Activated T-helper 9 cell treated with anti-CD3 and anti-CD28 coated beads, Interleukin-2, amount 50 U/mL, for 16 hours (primary cell): Measurements from ENCODE around the gene ARL1.
"Not testable (repeated sequence)": the region's sequence is repeated elsewhere in the genome, so short reads cannot be mapped to it uniquely, and the experiment has no call there.

Experiments
- DNase-seq: peaks from one replicate; pipeline ENCODE4 v3.0.0-alpha.2; 2020; ENCODE audit warnings: low read depth

Gene ARL1

DNA sequence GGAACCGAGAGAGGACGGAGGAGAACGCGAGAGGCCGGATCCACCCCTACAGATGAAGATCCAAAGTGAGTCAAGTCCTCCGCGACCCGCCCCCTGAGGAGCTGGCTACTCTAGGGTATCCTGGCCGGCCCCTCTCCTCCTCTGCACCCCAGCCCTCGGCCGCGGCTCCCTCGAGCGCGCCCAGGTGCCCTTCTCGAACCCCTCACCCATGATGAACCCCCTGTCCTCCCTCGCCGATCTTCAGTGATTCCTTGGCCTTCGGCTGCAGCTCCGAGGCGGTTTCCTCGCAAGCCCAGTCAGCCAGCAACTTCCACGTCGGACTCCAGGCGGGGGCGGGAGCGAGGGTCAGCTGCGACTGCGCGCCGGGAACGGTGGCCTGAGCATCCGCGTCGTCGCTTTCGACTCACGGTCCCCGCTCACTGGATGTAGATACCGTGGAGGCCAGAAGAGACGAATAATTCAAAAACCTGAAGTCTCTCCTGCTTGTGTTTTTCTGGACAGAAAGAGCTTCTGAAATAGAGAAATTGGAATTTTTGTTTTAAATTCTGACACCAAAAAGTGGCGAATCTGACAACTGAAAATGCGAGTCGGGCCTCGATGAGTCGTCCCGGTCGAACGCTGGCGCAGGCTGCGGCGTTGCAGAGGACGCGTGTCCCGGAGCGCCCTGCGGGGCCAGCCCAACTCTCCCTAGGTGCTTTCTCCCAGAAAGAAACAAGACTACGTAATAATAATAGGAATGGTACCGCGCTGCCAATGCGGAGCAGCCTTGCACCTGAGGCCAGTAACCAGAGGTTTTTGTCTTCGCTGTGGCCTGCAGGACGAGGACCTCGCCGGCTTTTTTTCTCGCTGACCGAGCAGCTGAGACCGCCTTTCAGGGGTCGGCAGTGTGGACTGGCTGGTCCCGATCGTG lies at the start of gene ARL1:
Gene ARL1 (minus strand): TSS at position 337 of the 910 bp plus-strand sequence. CDS start 127 bp downstream, at position 210.
- peak; percentile 73 for DNase-seq

DNA sequence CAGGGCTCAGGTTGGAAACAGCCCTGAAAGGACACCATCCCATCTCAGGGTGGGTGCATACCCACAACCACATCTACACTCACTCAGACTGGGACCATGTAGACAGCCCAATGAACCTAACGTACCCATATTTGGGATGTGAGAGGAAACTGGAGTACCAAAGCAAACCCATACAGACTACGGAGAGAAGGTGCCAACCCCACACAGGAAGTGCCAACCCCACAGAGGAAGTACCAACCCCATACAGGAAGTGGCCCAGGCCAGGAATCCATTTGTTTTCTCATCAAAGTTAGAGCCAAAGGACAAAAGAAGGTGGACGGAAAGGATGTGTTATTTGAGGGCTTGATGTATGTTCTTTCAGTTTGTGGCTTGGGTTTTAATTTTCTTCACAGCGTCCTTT lies 48.1 kb upstream of the ARL1 start:
- DNase-seq: no peak

DNA sequence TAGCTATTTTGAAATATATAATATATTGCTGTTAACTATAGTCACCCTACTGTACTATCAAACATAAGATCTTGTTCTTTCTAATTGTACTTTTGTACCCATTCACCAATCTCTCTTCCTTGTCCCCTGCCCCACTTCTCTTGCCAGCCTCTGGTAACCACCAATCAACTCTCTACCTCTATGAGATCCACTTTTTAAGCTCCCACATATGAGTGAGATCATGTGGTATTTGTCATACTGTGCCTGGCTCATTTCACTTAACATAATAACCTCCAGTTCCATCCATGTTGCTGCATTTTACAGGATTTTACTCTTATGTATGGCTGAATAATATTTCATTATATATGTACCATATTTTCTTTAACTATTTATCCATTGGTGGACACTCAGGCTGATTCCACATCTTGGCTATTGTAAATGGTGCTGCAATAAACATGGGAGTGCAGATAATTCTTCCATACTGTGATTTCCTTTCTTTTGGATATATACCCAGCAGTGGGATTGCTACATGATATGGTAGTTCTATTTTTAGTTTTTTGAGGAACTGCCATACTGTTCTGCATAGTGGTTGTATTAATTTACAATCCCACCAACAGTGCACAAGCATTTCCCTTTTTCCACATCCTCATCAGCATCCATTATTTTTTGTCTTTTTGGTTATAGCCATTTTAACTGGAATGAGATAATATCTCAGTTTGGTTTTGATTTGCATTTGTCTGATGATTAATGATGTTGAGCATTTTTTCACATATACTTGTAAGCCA lies 34.1 kb upstream of the ARL1 start:
- no peak for DNase-seq

DNA sequence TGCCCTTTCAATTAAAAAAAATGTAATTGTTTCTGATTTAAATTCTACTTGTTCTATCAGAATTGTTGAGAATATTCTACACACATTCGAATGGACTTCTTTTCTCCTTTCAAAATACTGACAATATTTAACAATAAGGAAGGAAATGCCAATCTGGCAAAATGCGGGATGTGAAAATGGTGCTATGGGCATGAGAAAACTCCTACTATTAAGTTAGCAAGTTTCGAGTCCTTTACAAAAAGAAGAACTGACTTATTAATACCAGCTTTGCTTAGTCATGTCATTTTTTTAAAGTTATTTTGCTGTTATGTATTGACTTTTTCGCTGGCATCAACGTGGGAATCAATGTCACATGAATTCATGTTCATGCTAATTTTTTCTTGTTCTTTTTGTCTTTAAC lies 31.7 kb upstream of the ARL1 start:
- no peak for DNase-seq

DNA sequence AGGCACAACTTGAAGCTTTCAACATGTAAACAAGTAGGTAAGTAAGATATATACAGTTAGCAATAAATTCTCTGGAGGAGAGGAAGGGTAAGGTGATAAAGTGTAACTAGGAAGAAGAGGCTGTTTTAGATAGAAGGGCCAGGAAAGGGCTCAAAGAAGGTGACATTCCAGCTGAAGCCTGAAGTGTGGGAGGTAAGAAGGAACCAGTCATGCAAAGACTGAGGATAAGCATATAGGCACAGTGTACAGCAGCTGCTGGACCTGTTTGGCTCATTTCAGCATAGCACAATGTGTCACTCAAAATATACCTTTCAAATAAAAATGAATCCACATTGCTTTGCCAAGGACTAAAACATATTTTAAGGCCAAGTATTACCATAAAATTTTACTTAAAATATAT lies 28.6 kb upstream of the ARL1 start:
- DNase-seq: no peak

GRCh38 chr12:101430456-101430855 lies 22.9 kb upstream of the ARL1 start:
- no peak for DNase-seq

GRCh38 chr12:101424620-101425019 lies 17.0 kb upstream of the ARL1 start:
- no peak for DNase-seq

DNA sequence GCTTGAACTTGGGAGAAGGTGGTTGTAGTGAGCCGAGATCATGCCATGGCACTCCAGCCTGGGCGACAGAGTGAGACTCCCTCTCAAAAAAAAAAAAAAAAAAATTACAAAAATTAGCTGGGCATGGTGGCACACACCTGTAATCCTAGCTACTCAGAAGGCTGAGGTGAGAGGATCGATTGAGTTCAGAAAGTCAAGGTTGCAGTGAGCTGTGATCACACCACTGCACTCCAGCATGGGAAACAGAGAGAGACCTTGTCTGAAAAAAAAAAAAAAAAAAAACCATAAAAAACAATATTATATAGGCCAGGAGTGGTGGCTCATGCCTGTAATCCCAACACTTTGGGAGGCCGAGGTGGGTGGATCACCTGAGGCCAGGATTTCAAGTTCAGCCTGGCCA lies 14.5 kb upstream of the ARL1 start:
- DNase-seq: not testable (repeated sequence)

- DNase-seq: no peak
These were observed 7.7 kb upstream of the ARL1 start for GRCh38 chr12:101415228-101415627.

GRCh38 chr12:101414533-101415119 lies 7.1 kb upstream of the ARL1 start:
- no peak for DNase-seq

- DNase-seq: not testable (repeated sequence)
These were observed 2.6 kb upstream of the ARL1 start for GRCh38 chr12:101410169-101410568.

DNA sequence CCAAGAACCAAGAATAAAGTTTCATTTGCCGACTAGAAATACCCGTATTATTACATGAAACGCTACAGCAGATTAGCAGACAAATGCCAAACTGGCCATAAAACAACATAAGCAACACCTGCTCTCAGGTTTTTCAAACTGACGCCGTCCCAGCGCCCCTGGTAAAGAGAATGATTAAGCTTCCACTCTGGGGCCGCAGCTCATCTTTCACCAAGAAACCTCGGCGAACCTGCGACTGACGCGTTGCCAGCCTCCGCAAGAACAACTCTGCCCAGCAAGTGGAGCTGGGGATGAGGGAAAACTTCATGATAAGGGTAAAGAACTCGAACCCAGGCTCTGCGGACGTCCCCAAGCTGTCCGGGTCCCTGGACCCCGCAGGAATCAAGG lies 530 bp downstream of the ARL1 start:
- no peak for DNase-seq

DNA sequence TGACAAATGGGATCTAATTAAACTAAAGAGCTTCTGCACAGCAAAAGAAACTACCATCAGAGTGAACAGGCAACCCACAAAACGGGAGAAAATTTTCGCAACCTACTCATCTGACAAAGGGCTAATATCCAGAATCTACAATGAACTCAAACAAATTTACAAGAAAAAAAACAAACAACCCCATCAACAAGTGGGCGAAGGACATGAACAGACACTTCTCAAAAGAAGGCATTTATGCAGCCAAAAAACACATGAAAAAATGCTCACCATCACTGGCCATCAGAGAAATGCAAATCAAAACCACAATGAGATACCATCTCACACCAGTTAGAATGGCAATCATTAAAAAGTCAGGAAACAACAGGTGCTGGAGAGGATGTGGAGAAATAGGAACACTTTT lies 16.4 kb downstream of the ARL1 start:
- not testable (repeated sequence) for DNase-seq

DNA sequence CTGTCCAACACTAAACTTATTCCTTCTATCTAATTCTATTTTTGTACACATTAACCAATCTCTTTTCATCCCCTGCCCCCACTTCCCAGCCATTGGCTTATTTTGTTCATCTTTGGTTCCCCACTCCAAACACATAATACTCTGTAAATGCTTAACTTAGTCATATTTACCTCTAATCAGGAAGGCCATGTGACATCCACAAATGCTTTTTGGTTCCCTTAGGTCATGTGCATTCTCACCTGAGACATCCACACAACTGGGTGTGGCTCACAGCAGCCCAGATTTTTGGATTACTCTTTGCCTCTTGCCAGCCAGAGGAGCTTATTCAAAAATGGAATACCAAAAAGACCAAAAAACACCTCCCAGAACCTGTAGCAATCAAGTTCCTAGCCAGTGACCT lies 28.4 kb downstream of the ARL1 start:
- no peak for DNase-seq

- DNase-seq: no peak
These were observed 32.0 kb downstream of the ARL1 start for GRCh38 chr12:101375573-101375972.

DNA sequence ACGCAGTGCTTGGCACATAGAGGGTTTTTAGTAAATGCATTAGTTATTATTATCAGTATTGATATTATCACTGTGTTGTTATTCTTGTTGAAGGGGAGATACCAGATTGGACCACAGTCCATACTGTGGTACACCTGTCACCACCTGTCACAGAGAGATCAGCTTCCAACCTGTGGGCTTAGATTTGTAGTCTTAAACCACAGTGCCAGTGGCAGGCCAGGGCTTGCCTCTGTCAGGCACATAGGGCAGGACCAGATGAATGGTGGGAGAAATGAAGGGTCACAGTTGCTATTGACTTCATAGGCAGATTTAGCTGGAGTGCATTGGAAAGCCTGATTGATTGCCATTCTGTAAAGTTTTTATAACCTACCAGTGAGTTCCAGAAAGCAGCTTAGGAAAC lies 35.1 kb downstream of the ARL1 start:
- no peak for DNase-seq

DNA sequence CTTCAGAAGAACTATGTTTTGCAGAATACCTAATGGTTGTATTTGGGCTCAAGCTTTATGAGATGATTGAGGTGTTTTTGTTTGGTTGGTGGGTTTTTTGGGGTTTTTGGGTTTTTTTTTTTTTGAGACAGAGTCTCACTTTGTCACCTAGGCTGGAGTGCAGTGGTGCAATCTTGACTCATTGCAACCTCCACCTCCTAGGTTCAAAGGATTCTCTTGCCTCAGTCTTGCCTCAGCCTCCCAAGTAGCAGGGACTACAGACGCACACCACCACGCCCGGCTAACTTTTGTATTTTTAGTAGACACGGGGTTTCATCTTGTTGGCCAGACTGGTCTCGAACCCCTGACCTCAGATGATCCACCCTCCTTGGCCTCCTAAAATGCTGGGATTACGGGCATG lies 39.6 kb downstream of the ARL1 start:
- no peak for DNase-seq

GRCh38 chr12:101361455-101361854 lies 46.1 kb downstream of the ARL1 start:
- DNase-seq: no peak

DNA sequence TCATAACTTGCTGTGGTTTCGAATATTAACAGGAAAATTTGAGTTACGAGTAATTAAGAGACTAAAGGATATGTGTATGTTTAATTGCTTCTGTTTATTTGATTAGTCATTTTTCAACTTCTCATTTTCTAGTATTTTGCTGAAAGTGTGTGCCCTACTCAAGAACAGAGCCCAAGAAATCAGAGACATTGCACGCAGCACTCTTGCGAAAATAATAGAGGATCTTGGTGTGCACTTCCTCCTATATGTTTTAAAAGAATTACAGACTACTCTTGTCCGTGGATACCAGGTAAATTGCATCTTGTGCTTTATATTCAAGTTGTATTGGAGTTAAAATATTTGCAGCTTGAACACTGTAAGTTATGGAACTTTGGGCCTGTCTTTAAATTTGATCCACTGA lies 50.8 kb downstream of the ARL1 start:
- DNase-seq: no peak

GRCh38 chr12:101351682-101352081 lies 55.9 kb downstream of the ARL1 start:
- no peak for DNase-seq

- DNase-seq: no peak
These were observed 63.7 kb downstream of the ARL1 start for GRCh38 chr12:101343893-101344292.
